ENCODE results near the gene WAS.

DNA sequence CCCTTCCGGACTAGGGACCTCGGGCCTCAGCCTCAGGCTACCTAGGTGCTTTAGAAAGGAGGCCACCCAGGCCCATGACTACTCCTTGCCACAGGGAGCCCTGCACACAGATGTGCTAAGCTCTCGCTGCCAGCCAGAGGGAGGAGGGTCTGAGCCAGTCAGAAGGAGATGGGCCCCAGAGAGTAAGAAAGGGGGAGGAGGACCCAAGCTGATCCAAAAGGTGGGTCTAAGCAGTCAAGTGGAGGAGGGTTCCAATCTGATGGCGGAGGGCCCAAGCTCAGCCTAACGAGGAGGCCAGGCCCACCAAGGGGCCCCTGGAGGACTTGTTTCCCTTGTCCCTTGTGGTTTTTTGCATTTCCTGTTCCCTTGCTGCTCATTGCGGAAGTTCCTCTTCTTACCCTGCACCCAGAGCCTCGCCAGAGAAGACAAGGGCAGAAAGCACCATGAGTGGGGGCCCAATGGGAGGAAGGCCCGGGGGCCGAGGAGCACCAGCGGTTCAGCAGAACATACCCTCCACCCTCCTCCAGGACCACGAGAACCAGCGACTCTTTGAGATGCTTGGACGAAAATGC, at the start of gene WAS:
- TF ChIP-seq CTCF (IDR thresholded peaks at IDR 0.05) = no peak
- TF ChIP-seq POLR2A (IDR thresholded peaks at IDR 0.05) = no peak
